Endodermal cell (in vitro differentiated cells): ENCODE measurements around the gene MINK1. TPM values are rescaled to one million over a fixed set of nuclear protein-coding genes. Genes with fewer than 3 reads are reported as not detected.

Experiments
- DNase-seq: peaks from one replicate; pipeline ENCODE4 v3.0.0-alpha.2; 2017
- H3K27ac ChIP-seq: 2 replicates; pipeline ENCODE4 v1.5.1; 2013; ENCODE audit warnings: mild to moderate bottlenecking, low read depth, low read length, moderate library complexity
- H3K27me3 ChIP-seq: 2 replicates; pipeline ENCODE4 v1.6.1; 2013; ENCODE audit warnings: mild to moderate bottlenecking, low read length, moderate library complexity; ENCODE audit not compliant: insufficient read depth, control insufficient read depth, poor library complexity, severe bottlenecking
- H3K36me3 ChIP-seq: 2 replicates; pipeline ENCODE4 v1.7.0; 2013; ENCODE audit warnings: mild to moderate bottlenecking, low read length, moderate library complexity; ENCODE audit not compliant: control insufficient read depth, insufficient read depth
- H3K4me1 ChIP-seq: one replicate; pipeline ENCODE4 v1.7.0; 2013; ENCODE audit warnings: low read length; ENCODE audit not compliant: control insufficient read depth, insufficient read depth
- H3K4me3 ChIP-seq: 2 replicates; pipeline ENCODE4 v1.5.1; 2013; ENCODE audit warnings: mild to moderate bottlenecking, low read length, moderate library complexity
- H3K9ac ChIP-seq: 2 replicates; pipeline ENCODE4 v1.6.1; 2013; ENCODE audit warnings: mild to moderate bottlenecking, low read length, moderate library complexity; ENCODE audit not compliant: poor library complexity, severe bottlenecking; ENCODE audit errors: extremely low read depth
- H3K9me3 ChIP-seq: 2 replicates; pipeline ENCODE4 v1.6.1; 2013; ENCODE audit warnings: mild to moderate bottlenecking, low read length, moderate library complexity; ENCODE audit not compliant: control insufficient read depth
- H3K27ac Mint-ChIP-seq: 2 replicates; pipeline ENCODE4 v1.8.0; 2020; ENCODE audit warnings: mixed read lengths
- H3K27me3 Mint-ChIP-seq: 2 replicates; pipeline ENCODE4 v1.8.0; 2021; ENCODE audit warnings: mild to moderate bottlenecking, mixed read lengths; ENCODE audit not compliant: insufficient read depth
- H3K36me3 Mint-ChIP-seq: 2 replicates; pipeline ENCODE4 v1.8.0; 2020; ENCODE audit warnings: low read depth, mixed read lengths
- H3K4me1 Mint-ChIP-seq: 2 replicates; pipeline ENCODE4 v1.8.0; 2020; ENCODE audit warnings: mixed read lengths
- H3K4me3 Mint-ChIP-seq: 2 replicates; pipeline ENCODE4 v1.8.0; 2020; ENCODE audit warnings: mild to moderate bottlenecking, moderate library complexity, mixed read lengths
- H3K9me3 Mint-ChIP-seq: 2 replicates; pipeline ENCODE4 v1.8.0; 2020; ENCODE audit warnings: mild to moderate bottlenecking, mixed read lengths
- WGBS, 2 experiments: methylation state at CpG; one replicate each; pipeline versions ENCODE4 v1.1.5 to v1.1.7; 2013; ENCODE audit warnings: missing lambda C conversion rate in 2 of 2, mixed read lengths in 1 of 2; ENCODE audit not compliant: insufficient coverage in 1 of 2, insufficient read length in 1 of 2; 5-methylcytosine and 5-hydroxymethylcytosine counted together
- total RNA-seq, 2 donors: library from RNA; stranded (reverse); fragmentation: NEBNext Ultra II Directional in 1 of 2; extraction: Animal tissue kit (Norgen Biotek cat#: 25700) in 1 of 2; gene quantifications; 2 replicates in 1 of 2; 3 replicates in 1 of 2; pipeline ENCODE4 v1.2.1, GENCODE V29; 2021
- TF ChIP-seq, protein P1 (sequence below): fragments of 200-600 bp; sonication (generic); conservative IDR thresholded peaks from 2 replicates; pipeline ENCODE4 v1.5.0; 2021; ENCODE audit warnings: antibody characterized with exemption, mild to moderate bottlenecking

Gene MINK1
- total RNA-seq, 2 donors from 2014 or later, result 75.0 to 79.7 TPM

DNA sequence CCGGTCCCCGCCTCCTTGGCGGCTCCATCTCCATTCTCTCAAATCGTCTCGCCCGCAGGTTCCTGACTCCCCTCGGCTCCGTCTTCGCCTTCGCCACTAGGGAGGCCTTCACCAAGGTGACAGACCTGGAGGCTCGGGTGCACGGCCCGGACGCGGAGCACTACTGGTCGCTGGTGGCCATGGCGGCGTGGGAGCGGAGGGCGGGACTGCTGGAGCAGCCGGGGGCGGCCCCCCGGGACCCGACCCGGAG is 43.5 kb upstream of the MINK1 start:
- Mint-ChIP-seq H3K4me3 (peak overlapping the region; percentile 67), H3K27ac (no peak overlapping the region), H3K4me1 (peaks cover 6% of the 10 kb centered on the region), H3K9me3 (no peaks in the 10 kb centered on the region), H3K27me3 (peaks cover 70% of the 10 kb centered on the region), H3K36me3 (no peaks in the 10 kb centered on the region)
- no peaks in the 10 kb centered on the region for H3K9me3 ChIP-seq
- WGBS, 2 experiments, result 0 to 1% methylated on average over 18 to 25 of the region's 25 CpGs
- H3K36me3 ChIP-seq, result no peaks in the 10 kb centered on the region
- DNase-seq, result no peak
- TF ChIP-seq, protein P1, sequence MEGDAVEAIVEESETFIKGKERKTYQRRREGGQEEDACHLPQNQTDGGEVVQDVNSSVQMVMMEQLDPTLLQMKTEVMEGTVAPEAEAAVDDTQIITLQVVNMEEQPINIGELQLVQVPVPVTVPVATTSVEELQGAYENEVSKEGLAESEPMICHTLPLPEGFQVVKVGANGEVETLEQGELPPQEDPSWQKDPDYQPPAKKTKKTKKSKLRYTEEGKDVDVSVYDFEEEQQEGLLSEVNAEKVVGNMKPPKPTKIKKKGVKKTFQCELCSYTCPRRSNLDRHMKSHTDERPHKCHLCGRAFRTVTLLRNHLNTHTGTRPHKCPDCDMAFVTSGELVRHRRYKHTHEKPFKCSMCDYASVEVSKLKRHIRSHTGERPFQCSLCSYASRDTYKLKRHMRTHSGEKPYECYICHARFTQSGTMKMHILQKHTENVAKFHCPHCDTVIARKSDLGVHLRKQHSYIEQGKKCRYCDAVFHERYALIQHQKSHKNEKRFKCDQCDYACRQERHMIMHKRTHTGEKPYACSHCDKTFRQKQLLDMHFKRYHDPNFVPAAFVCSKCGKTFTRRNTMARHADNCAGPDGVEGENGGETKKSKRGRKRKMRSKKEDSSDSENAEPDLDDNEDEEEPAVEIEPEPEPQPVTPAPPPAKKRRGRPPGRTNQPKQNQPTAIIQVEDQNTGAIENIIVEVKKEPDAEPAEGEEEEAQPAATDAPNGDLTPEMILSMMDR, result no peak
- H3K9ac ChIP-seq, result peak overlapping the region; percentile 67
- no peaks in the 10 kb centered on the region for H3K4me1 ChIP-seq
- H3K27me3 ChIP-seq, result peaks cover 70% of the 10 kb centered on the region
- no peak overlapping the region for H3K27ac ChIP-seq
- H3K4me3 ChIP-seq, result peak overlapping the region; percentile 91

DNA sequence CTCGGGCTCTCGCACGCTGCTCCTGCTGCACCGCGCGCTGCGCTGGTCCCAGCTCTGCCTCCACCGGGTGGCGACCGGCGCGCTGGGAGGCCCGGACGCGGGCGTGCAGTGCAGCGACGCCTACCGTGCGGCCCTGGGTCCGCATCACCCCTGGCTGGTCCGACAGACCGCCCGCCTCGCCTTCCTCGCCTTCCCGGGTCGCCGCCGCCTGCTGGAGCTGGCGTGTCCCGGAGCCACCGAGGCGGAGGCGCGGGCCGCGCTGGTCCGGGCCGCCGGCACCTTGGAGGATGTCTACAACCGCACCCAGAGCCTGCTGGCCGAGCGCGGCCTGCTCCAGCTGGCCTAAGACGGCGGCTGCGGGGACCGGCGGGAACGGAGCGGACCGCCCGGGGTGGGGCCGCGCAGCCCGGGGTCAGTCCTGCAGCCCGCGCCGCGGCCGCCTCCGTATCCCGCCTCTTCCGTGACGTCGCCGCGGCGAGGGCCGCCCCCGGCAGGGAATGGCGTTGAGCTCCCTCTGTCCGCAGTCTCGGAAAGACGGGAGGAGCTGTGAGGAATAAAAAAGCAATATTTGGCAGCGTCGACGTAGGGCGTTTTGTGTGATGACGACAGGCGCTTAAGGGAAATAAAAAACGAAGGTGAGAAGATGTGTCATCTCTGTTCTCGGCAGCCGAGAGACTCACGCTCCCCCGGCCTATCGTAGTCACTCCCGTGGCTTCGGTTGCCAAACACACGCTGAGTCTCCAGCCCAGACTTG is 43.0 kb upstream of the MINK1 start:
- Histone ChIP-seq H3K27me3 (peaks cover 67% of the 10 kb centered on the region), H3K4me3 (peak overlapping the region; percentile 91), H3K9ac (peak overlapping the region; percentile 67), H3K36me3 (no peaks in the 10 kb centered on the region), H3K27ac (no peak overlapping the region), H3K9me3 (peaks cover 2% of the 10 kb centered on the region), H3K4me1 (no peaks in the 10 kb centered on the region)
- Mint-ChIP-seq H3K9me3 (no peaks in the 10 kb centered on the region), H3K4me1 (peaks cover 6% of the 10 kb centered on the region), H3K36me3 (no peaks in the 10 kb centered on the region), H3K27ac (peak overlapping the region; percentile 44), H3K27me3 (peaks cover 69% of the 10 kb centered on the region), H3K4me3 (peak overlapping the region; percentile 67)
- WGBS, 2 experiments, result 1 to 2% methylated on average over 20 to 91 of the region's 91 CpGs
- peak; percentile 93 for DNase-seq
- TF ChIP-seq, protein P1, result peak; percentile 85

DNA sequence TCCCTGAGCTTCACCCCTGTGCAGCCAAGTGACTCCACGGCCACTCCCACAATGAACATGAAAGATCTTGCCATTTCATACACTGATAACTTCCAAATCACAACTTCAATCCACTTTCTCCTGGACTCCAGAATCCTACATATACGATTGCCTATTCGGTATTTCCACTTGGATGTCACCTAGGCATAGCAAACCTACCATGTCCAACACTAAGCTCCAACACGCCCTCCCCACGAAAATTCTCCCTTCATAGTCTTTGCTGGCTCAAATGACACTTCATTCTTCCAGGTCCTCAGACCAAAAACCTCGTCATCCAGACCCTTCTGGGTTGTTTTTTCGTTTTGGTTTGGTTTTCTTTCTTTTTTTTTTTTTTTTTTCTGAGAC is 42.4 kb upstream of the MINK1 start:
- TF ChIP-seq, protein P1, result no peak
- 70 to 94% methylated on average over 5 to 7 of the region's 7 CpGs for WGBS, 2 experiments
- H3K4me3 Mint-ChIP-seq, result peak overlapping the region; percentile 67
- Histone ChIP-seq H3K27me3 (peaks cover 61% of the 10 kb centered on the region), H3K9me3 (peaks cover 5% of the 10 kb centered on the region), H3K27ac (no peak overlapping the region), H3K9ac (no peak overlapping the region), H3K36me3 (no peaks in the 10 kb centered on the region), H3K4me3 (peak overlapping the region; percentile 91), H3K4me1 (no peaks in the 10 kb centered on the region)
- H3K27me3 Mint-ChIP-seq, result peaks cover 64% of the 10 kb centered on the region
- peaks cover 6% of the 10 kb centered on the region for H3K4me1 Mint-ChIP-seq
- H3K9me3 Mint-ChIP-seq, result peaks cover under 1% of the 10 kb centered on the region
- no peak for DNase-seq
- no peak overlapping the region for H3K27ac Mint-ChIP-seq
- H3K36me3 Mint-ChIP-seq, result no peaks in the 10 kb centered on the region
